Coronary artery (tissue), 2 donors: Measurements from ENCODE around the gene RPA4.
"Not testable (repeated sequence)": the region's sequence is repeated elsewhere in the genome, so short reads cannot be mapped to it uniquely, and the experiment has no call there.

Experiments
- DNase-seq: peaks from one replicate; pipeline ENCODE4 v3.0.0-alpha.2; 2017; ENCODE audit warnings: low spot score
- H3K27ac ChIP-seq, 2 donors: fragments of 200-600 bp; sonication (generic); one replicate each; pipeline ENCODE4 v1.5.1; 2016 to 2019
- H3K4me3 ChIP-seq: fragments of 200-600 bp; sonication (generic); 2 replicates; pipeline ENCODE4 v1.5.1; 2016; ENCODE audit warnings: mild to moderate bottlenecking, moderate library complexity
- TF ChIP-seq, protein P1 (sequence below): fragments of 200-600 bp; sonication (generic); IDR thresholded peaks from one replicate; pipeline ENCODE4 v1.5.1; 2019; ENCODE audit warnings: antibody characterized with exemption

The RPA4 gene, protein sequence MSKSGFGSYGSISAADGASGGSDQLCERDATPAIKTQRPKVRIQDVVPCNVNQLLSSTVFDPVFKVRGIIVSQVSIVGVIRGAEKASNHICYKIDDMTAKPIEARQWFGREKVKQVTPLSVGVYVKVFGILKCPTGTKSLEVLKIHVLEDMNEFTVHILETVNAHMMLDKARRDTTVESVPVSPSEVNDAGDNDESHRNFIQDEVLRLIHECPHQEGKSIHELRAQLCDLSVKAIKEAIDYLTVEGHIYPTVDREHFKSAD

DNA sequence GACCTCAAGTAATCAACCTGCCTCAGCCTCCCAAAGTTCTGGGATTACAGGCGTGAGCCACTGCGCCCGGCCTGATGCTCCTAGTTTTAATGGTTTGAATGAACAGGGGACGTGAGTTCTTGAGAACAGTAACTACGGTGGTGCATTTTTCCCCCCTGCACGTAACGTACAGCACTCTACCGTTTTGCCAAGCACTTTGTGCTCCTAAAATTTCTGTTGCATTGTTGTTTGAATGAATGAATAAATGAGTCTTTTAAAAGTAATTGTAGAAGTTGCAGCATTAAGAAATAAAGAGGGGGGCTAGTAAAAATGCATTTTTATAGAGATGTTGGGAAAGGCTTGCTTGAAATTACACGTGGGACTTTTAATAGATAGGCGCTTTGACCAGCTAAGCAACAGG is at the start of gene RPA4:
RPA4 (plus strand) TSS at position 301 of the 400 bp plus-strand sequence. CDS start 403 bp downstream, outside the sequence.
- TF ChIP-seq, protein P1, sequence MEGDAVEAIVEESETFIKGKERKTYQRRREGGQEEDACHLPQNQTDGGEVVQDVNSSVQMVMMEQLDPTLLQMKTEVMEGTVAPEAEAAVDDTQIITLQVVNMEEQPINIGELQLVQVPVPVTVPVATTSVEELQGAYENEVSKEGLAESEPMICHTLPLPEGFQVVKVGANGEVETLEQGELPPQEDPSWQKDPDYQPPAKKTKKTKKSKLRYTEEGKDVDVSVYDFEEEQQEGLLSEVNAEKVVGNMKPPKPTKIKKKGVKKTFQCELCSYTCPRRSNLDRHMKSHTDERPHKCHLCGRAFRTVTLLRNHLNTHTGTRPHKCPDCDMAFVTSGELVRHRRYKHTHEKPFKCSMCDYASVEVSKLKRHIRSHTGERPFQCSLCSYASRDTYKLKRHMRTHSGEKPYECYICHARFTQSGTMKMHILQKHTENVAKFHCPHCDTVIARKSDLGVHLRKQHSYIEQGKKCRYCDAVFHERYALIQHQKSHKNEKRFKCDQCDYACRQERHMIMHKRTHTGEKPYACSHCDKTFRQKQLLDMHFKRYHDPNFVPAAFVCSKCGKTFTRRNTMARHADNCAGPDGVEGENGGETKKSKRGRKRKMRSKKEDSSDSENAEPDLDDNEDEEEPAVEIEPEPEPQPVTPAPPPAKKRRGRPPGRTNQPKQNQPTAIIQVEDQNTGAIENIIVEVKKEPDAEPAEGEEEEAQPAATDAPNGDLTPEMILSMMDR: no peak
- Histone ChIP-seq H3K4me3 (no peak within 1 kb of the TSS), H3K27ac (no peak within 1 kb of the TSS)
- no peak for DNase-seq

DNA sequence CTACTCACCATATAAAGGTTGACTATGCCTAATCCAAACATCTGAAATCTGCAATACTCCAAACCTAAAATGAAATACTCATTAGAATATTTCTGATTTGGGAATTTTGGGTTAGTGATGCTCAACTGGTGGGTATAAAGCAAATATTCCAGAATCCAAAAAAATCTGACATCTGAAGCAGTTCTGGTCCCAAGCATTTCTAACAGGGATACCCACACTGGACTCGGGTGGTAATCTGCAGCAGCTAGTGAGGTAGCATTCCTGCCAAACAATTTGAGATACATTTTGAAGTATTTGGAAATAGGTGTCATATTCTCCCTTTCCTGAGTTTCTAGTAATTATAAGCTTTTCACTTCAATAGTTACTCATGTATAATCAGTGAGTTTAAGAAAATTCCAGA is 49.6 kb upstream of the RPA4 start:
- TF ChIP-seq, protein P1: no peak
- DNase-seq: no peak
- Histone ChIP-seq H3K4me3 (no peak overlapping the region), H3K27ac (no peak overlapping the region)

GRCh38 chrX:96835660-96836289 is 47.9 kb upstream of the RPA4 start:
- no peak for DNase-seq
- TF ChIP-seq, protein P1: no peak
- no peak overlapping the region for H3K27ac ChIP-seq
- no peak overlapping the region for H3K4me3 ChIP-seq

- DNase-seq: no peak
- H3K27ac ChIP-seq: no peak overlapping the region
- H3K4me3 ChIP-seq: no peak overlapping the region
- TF ChIP-seq, protein P1: no peak
Measured at GRCh38 chrX:96837808-96838207, 45.9 kb upstream of the RPA4 start.

DNA sequence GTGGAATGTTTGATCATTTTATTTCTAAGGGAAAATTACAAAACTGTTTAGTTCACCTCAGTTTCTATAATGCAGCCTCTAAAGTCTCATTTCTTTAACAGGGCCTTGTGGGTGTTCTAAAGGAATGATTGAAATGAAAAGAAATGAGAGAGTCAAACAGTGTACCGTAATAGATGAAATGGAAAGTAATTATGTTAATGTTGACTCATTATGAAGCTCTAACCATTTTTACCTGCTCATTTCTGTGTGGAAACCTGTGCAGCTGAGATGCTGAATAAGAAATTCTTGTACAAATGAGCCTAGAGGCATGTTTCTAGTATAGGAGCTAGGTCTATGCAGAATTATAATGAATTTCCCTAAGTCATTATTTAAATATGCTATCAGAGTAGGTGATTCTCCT is 45.2 kb upstream of the RPA4 start:
- H3K4me3 ChIP-seq: no peak overlapping the region
- DNase-seq: no peak
- TF ChIP-seq, protein P1: no peak
- no peak overlapping the region for H3K27ac ChIP-seq

DNA sequence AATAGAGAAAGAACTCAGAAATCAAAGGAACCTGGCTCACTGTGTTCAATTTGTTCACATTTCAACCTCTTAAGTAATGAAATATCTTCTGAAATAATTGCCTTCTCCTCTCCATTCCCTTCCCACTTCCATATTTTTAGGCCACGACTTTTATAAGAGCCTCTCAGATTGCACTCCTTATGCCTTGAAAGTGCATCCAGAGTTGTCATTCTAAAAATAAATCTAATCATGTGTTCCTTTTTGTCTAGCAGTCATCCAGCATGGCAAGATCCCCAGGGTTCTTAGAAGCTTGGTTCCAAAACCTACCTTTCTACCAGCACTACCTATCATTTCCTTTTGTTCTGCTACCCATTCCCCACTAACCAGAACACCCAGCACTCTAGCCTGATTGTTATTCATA is 42.4 kb upstream of the RPA4 start:
- TF ChIP-seq, protein P1: no peak
- DNase-seq: no peak

DNA sequence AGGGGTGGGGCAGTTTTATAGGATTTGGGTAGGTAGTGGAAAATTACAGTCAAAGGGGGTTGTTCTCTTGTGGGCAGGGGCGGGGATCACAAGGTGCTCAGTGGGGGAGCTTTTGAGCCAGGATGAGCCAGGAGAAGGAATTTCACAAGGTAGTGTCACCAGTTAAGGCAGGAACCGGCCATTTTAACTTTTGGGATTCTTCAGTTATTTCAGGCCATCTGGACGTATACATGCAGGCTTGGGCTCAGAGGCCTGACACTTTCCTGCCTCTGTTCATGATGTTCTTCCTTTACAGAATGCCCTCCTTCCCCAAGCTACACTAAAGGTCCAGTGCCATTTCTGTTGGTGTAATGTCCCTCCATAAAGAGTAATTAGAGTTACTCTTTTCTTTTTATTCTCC is 41.8 kb upstream of the RPA4 start:
- H3K27ac ChIP-seq, H3K4me3 ChIP-seq, DNase-seq: not testable (repeated sequence)

More for the DNA sequence above, 42.4 kb upstream of the RPA4 start:
- Histone ChIP-seq H3K4me3 (no peak overlapping the region), H3K27ac (no peak overlapping the region)
